Fibroblast of mammary gland (primary cell): ENCODE measurements around the gene PITHD1.
"Not testable (repeated sequence)": the region's sequence is repeated elsewhere in the genome, so short reads cannot be mapped to it uniquely, and the experiment has no call there.

Experiments
- DNase-seq: peaks from one replicate; pipeline ENCODE4 v3.0.0-alpha.2; 2010; ENCODE audit warnings: low read depth
- H3K4me3 ChIP-seq: 2 replicates; pipeline ENCODE4 v1.5.1; 2011; ENCODE audit warnings: low read depth, mild to moderate bottlenecking, low read length, moderate library complexity; ENCODE audit not compliant: control insufficient read depth
- TF ChIP-seq, protein P1 (sequence below): conservative IDR thresholded peaks from 2 replicates; pipeline ENCODE4 v1.5.1; 2011; ENCODE audit warnings: low read depth, low read length, inconsistent platforms; ENCODE audit not compliant: control insufficient read depth, insufficient read depth

Gene PITHD1, protein sequence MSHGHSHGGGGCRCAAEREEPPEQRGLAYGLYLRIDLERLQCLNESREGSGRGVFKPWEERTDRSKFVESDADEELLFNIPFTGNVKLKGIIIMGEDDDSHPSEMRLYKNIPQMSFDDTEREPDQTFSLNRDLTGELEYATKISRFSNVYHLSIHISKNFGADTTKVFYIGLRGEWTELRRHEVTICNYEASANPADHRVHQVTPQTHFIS

DNA sequence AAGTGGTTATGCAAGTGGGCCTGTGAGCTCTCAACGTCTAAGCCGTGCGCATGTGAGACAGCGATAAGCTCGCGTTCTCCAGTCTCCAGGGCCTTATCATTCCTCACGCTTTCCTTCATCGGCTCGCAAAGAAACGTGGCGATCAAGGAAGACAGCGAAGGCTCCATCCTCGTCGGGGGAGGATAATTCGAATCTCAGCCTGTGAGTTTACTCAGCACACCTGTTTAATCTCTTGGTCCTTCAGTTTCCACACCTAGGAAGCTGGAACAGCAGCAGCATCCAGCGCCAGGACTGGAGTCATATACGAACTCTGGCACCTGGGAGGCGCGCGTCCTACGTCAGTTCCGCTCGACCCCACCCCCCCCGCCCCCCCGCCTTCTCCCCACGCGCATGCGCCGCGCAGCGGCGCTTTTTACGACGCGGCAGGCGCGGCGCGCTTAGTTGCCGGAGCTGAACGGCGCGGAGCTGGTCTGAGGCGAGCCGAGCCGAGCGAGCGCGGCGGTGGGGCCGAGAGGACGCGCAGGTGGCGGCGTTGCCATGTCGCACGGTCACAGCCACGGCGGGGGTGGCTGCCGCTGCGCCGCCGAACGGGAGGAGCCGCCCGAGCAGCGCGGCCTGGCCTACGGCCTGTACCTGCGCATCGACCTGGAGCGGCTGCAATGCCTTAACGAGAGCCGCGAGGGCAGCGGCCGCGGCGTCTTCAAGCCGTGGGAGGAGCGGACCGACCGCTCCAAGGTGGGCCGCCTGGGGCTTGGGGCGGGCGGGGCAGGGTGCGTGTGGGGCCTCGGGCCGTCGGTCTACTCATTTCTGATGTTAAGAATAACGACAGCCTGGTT lies at the start of gene PITHD1:
Gene PITHD1 (plus strand): TSS at position 440 of the 836 bp plus-strand sequence. CDS start 98 bp downstream, at position 538.
- TF ChIP-seq, protein P1, sequence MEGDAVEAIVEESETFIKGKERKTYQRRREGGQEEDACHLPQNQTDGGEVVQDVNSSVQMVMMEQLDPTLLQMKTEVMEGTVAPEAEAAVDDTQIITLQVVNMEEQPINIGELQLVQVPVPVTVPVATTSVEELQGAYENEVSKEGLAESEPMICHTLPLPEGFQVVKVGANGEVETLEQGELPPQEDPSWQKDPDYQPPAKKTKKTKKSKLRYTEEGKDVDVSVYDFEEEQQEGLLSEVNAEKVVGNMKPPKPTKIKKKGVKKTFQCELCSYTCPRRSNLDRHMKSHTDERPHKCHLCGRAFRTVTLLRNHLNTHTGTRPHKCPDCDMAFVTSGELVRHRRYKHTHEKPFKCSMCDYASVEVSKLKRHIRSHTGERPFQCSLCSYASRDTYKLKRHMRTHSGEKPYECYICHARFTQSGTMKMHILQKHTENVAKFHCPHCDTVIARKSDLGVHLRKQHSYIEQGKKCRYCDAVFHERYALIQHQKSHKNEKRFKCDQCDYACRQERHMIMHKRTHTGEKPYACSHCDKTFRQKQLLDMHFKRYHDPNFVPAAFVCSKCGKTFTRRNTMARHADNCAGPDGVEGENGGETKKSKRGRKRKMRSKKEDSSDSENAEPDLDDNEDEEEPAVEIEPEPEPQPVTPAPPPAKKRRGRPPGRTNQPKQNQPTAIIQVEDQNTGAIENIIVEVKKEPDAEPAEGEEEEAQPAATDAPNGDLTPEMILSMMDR, result no peak
- H3K4me3 ChIP-seq, result peak within 1 kb of the TSS; percentile 94
- peak; percentile 78 for DNase-seq

DNA sequence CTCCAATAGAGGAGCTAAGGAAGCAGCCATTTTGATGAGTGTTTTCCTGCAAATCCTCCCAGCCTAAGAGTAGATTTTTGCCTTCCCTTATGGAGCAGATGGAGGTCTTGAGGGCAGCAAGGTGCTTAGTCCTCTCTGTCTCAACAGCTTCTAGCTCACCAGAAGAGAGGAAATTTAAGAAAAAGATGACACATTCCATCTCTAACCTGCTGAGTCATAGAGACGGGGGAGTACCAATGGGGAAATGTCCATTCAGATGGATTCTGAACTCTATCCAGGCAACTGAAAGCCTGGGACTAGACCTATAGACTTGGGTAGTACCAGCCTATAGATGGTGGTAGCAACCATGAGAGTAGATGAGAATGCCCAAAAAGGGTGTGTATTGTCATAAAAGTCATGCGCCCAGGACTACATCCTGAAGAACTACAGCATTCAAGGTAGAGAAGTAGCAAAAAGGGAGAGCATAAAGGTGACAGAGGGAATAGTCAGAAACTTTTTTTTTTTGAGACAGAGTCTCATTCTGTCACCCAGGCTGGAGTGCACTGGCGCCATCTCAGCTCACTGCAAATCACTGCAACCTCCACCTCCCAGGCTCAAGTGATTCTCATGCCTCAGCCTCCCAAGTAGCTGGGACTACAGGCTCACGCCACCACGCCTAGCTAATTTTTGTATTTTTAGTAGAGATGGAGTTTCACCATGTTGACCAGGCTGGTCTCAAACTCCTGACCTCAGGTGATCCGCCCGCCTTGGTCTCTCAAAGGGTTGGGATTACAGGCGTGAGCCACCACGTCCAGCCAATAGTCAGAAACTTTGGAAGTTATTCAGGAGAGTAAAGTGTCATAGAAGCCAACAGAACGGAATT lies 45.6 kb upstream of the PITHD1 start:
- DNase-seq, result peak; percentile 65
- TF ChIP-seq, protein P1, result no peak
- no peak overlapping the region for H3K4me3 ChIP-seq

DNA sequence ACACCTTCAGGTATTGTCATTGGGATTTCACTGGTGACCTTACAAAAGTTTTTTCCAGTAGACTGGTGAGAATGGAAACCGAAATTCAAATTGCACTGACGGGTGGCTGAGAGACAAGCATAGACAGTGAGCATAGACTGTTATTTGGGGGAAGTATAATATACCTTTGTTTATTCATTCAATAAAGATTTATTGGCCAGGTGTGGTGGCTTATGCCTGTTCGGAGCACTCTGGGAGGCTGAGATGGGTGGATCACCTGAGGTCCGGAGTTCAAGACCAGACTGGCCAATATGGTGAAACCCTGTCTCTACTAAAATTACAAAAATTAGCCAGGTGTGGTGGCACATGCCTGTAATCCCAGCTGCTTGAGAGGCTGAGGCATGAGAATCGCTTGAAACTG lies 44.9 kb upstream of the PITHD1 start:
- DNase-seq, H3K4me3 ChIP-seq: not testable (repeated sequence)

DNA sequence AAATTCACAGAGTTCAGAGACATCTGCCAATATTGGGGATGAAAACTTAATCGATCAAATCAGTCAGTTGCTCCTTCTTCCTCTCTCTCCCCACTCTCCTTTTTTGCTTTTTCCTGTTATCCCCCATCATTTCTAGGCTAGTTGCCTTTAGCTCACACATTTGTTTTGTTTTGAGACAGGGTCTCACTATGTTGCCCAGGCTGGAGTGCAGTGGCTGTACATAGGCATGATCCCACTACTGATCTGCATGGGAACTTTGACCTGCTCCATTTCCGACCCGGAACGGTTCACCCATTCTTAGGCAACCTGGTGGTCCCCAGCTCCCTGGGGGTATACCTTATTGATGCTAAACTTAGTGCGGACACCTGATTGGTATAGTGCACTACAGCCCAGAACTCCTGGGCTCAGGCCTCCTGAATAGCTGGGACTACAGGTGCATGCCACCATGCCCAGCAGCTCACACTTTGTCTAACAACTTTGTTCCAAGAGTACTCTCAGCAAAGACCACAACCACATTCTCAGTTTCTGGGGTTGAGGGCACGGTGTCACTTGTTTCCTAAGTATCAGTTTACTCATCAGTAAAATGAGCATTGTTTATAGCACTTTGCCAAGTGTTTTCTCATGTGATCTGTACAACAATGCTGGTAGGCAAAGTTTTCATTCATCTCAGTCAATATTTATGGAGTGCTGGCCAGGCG lies 41.6 kb upstream of the PITHD1 start:
- TF ChIP-seq, protein P1, result no peak
- DNase-seq, result no peak
- H3K4me3 ChIP-seq, result no peak overlapping the region

DNA sequence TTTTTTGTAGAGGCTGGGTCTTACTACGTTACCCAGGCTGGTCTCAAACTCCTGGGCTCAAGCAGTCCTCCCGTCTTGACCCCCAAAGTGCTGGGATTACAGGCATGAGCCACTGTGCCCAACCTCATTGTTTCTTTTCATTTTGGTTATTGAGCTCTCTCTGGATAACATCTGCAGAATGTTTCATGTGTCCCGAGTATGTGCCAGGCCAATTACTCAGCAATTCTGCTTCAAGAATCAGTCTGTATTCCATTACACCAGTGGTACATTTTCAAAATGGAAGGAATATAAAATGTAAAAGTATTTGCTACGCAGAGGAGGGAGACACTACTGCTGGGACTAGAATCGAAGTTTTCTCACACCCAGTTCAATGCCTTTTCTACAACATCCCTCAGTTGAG lies 36.6 kb upstream of the PITHD1 start:
- TF ChIP-seq, protein P1, result no peak
- H3K4me3 ChIP-seq, result no peak overlapping the region
- DNase-seq, result no peak

DNA sequence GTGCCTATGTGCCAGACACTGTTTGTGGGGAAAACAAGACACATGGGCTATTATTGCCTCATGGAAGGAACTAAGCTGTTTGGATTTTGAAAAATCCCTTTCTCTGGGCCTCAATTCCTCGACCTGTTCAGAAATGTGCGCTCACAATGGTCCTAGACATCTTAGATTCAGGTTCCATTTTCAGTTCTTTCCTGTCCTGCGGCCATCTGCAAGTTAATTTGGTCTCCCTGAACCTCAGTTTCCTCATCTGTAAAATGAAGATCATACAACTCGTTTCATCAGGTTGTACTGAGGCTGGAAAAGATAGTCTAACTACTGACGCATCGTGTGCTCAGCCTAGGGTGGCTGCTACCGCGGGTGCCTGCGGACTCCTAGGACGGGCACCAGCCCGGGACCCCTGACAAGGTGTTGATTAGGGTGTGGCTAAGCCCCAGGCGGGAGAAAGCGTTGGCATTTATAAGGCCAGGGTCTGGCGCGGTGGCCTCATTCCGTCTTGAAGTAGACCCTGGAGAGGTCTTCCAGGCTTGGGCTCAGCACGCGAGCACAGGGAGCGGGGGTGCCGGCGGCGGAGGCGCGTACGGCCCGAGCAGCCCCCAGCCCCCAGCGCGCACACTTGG lies 35.4 kb upstream of the PITHD1 start:
- TF ChIP-seq, protein P1, result no peak
- peak overlapping the region; percentile 82 for H3K4me3 ChIP-seq
- no peak for DNase-seq
